T-helper 2 cell (primary cell): ENCODE results near the gene ZNF689.
A peak's percentile ranks its signal among the peaks of the same experiment; 100 is the strongest.

ENCODE experiments used
- DNase-seq, 5 experiments: peaks; one replicate each; pipeline versions ENCODE4 v3.0.0 to v3.0.0-alpha.2; 2012 to 2022

Gene ZNF689

DNA sequence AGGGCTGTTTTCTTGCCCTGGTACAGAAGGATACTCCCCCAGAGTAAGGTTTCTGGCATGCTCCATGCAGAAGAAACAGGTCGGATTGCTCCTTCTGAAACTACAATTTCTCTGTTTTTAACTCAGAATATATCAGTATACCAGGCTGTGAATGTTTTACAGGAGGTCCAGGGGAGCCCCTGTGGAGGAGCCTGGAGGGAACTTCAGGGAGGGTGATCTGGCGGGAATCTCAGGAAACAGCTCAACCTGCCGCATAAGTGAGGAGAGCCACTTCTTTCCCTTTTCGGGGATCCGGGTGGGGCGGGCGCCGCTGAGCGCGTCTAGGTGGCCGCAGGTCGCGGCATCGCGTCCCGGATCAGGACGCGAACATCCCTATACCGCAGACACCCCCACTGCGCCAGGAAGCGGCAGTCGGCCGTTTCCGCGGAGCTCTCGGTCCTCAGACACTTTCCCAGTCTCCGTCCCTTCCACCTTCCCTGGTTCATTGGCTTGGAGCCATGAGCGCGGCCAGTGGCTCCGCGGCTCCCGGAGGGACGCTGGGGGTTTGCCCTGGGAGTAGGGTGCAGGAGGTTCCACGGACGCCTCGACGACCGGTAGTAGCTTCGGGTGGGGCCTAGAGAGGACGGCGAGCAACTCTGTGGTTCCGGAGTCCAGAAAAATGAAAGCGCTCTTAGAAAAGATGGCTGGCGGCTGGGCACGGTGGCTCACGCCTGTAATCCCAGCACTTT, 48.9 kb downstream of the ZNF689 start:
- peak in 1 of 5 experiments; percentile 31 for DNase-seq

GRCh38 chr16:30559690-30560089, 50.5 kb downstream of the ZNF689 start:
- no peak for DNase-seq

- no peak for DNase-seq
Observed at GRCh38 chr16:30558789-30559377, 51.3 kb downstream of the ZNF689 start.

GRCh38 chr16:30557957-30558788, 52.0 kb downstream of the ZNF689 start, which contains the start of gene ZNF764:
TSS of gene ZNF764 (minus strand) at chr16:30558374. CDS start at chr16:30558182, 192 bp downstream.
- DNase-seq, result peak; percentile 85 to 99 (median 95)

GRCh38 chr16:30557707-30557956, 52.6 kb downstream of the ZNF689 start:
- DNase-seq, result no peak

DNA sequence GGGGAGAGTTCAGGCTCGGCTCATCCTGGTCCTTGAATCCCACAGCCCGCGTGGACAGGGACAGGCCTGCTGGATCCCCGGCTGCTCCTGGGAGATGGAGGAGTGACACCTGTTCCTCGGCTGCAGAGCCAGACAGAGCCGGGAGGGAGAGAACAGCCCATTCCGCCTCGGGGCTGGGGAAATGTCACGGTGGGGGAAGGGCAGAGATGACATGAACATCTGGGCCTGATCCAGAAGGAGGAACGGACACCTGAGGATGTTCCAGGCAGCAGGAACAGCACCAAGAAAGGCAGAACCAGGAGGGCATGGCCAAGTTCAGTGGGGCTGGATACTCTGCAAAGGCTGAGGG, 54.1 kb downstream of the ZNF689 start:
- no peak for DNase-seq

GRCh38 chr16:30555315-30556124, 54.7 kb downstream of the ZNF689 start:
- DNase-seq, result no peak

DNA sequence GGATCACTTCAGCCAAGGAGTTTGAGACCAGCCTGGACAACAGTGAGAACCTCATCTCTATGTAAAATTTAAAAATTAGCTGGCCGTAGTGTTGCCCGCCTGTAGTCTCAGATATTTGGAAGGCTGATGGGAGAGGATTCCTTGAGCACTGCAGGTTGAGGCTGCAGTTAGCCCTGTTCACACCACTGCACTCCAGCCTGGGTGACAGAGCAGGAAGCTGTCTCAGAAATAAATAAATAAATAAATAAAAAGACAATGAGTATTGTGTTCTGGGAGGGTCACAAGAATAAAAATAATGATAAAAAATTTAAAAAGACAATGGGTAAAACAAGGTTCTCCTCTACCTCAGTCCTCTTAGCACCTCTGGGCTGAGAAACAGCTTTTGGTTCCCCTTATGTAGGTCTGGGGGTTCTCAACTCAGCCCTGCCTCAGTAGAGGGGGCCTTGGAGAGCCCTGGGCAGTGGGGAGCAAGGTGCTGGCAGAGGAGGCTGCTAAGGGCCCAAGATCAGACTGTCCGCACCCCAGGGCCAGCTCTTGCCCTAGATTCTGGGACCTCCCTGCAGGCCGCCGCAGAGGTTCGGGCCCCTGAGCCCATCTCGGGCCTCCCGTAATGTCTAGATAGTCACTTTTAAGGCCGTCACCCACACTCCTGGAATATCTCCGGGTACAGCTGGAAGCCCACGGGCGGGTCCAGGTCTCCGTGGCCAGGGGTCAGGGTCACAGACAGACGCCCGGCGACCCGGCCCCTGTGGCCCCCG, 55.5 kb downstream of the ZNF689 start:
- no peak for DNase-seq

DNA sequence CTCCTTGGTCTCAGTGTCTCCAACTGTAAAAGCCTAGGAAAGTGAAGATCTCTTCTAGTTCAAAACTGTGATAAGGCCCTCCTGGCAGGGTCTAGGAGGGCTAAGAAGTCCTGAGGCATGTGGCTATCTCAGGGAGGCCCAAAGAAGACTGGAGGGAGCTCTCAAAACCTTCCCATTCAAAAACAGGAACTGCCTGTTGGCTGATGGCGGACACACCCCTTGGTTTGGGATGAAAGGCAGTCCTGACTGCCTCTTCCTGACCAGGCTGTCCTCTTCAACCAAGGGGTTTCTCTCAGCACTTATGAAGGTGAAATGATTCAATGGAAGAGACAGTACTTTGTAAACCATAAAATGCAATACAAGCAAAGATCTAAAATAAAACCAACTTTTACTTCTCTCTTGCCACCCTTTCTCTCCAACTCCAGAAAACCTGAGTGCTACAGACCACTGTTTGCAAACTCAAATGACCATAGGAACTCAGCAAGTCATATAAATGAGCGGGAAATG, 56.7 kb downstream of the ZNF689 start:
- no peak for DNase-seq

GRCh38 chr16:30552956-30553355, 57.2 kb downstream of the ZNF689 start:
- no peak for DNase-seq
